ENCODE results near the gene FXYD1. TPM values are rescaled to one million over a fixed set of nuclear protein-coding genes. Genes with fewer than 3 reads are reported as not detected.

Gene FXYD1
- total and polyA plus RNA-seq, 2 of the 8 experiments (the other 6 are each of a cell fraction or from before 2014, with no cell fraction given): 1.6 to 8.1 TPM

GRCh38 chr19:35093430-35093829, 45.2 kb upstream of the FXYD1 start:
- no peak overlapping the region for H2AFZ ChIP-seq (ENCODE audit: low read length)
- no peak overlapping the region for H3K23ac ChIP-seq (ENCODE audit: insufficient read length)
- H3K56ac ChIP-seq (replicated peaks; ENCODE audit: insufficient read length, low read depth, low read length): no peak overlapping the region
- H3K79me1 ChIP-seq (ENCODE audit: low read depth, low read length): no peaks in the 10 kb centered on the region
- no peak overlapping the region for H3K27ac ChIP-seq (ENCODE audit: low read depth, low read length)
- no peak overlapping the region for H2BK120ac ChIP-seq (replicated peaks; ENCODE audit: low read depth, low read length)
- FAIRE-seq (no peak), DNase-seq (ENCODE audit: low read depth in 1 of 2, low spot score in 2 of 2) (no peak)
- CTCF ChIA-PET (ENCODE audit: partially characterized antibody): interaction anchor here (0.9 to 5.1 kb wide), 6 partner anchors 10 to 50 kb away, joined by 3 to 56 read pairs (median 6); partner anchors contain the start of gene LGI4
- H3K4me2 ChIP-seq (ENCODE audit: insufficient read depth in 1 of 2, low read depth in 2 of 2, low read length in 2 of 2): no peak overlapping the region
- H4K91ac ChIP-seq (replicated peaks; ENCODE audit: insufficient read length, low read length): no peak overlapping the region
- no peak overlapping the region for H2BK5ac ChIP-seq (ENCODE audit: low read depth, low read length)
- no peak overlapping the region for H2BK20ac ChIP-seq (ENCODE audit: low read length)
- no peak overlapping the region for H2BK15ac ChIP-seq (ENCODE audit: low read length)
- no peaks in the 10 kb centered on the region for H3K27me3 ChIP-seq (replicated peaks in 1 of 4; ENCODE audit: control insufficient read depth in 3 of 4, extremely low read depth in 1 of 4, insufficient read depth in 3 of 4, low read length in 3 of 4)
- POLR2A ChIA-PET (ENCODE audit: partially characterized antibody): interaction anchor here (1.0 kb wide), 1 partner anchor 38 kb away, joined by 3 read pairs; no protein-coding TSS in a partner anchor
- H3K14ac ChIP-seq (ENCODE audit: insufficient read length): no peak overlapping the region
- H4K8ac ChIP-seq (ENCODE audit: extremely low read depth, insufficient read depth, low read length): no peak overlapping the region
- peaks cover 3 to 9% (median 6%) of the 10 kb centered on the region in 4 experiments; a peak in 6 of 7 replicates for H3K4me1 ChIP-seq (replicated peaks in 1 of 4; ENCODE audit: control insufficient read depth in 3 of 4, insufficient read depth in 4 of 4, low read length in 3 of 4)
- H3K9me3 ChIP-seq (ENCODE audit: insufficient read depth in 2 of 2, low read depth in 1 of 2, low read length in 1 of 2): no peaks in the 10 kb centered on the region
- no peaks in the 10 kb centered on the region for H3K79me2 ChIP-seq (ENCODE audit: control insufficient read depth in 1 of 2, insufficient read depth in 2 of 2, low read length in 2 of 2)
- H3K4me3 ChIP-seq (ENCODE audit: extremely low read depth in 1 of 4, insufficient read depth in 2 of 4, low read depth in 3 of 4, low read length in 4 of 4): no peak overlapping the region
- H3K9ac ChIP-seq (replicated peaks in 1 of 4; ENCODE audit: extremely low read depth in 1 of 4, low read depth in 3 of 4, low read length in 3 of 4): no peak overlapping the region
- no peak overlapping the region; the same call in 1 of the 2 replicates for H2AK5ac ChIP-seq (ENCODE audit: low read depth, low read length)
- no peak overlapping the region for H3K18ac ChIP-seq (ENCODE audit: extremely low read depth, low read length)
- 96% methylated on average over 5 of the region's 5 CpGs; no CpG with 5 or more reads in 1 of the 2 experiments for WGBS, 2 experiments (ENCODE audit: extremely low coverage in 1 of 2, insufficient coverage in 1 of 2, insufficient read length in 1 of 2, insufficient replicate concordance in 2 of 2, low coverage in 1 of 2, low lambda C conversion rate in 2 of 2, missing lambda C conversion rate in 1 of 2)
- TF ChIP-seq RBBP5 (IDR thresholded peaks at IDR 0.05; ENCODE audit: borderline replicate concordance, low read depth, low read length) (no peak), KDM5A (IDR thresholded peaks at IDR 0.05; ENCODE audit: low read length) (no peak), SIX5 (IDR thresholded peaks at IDR 0.05; ENCODE audit: low read depth, low read length) (no peak), SIRT6 (IDR thresholded peaks at IDR 0.05; ENCODE audit: low read length) (no peak)
- H3K4ac ChIP-seq (replicated peaks; ENCODE audit: insufficient read length, low read depth, low read length): no peak overlapping the region
- no peaks in the 10 kb centered on the region for H3K36me3 ChIP-seq (ENCODE audit: control insufficient read depth in 2 of 4, insufficient read depth in 4 of 4, low read length in 3 of 4)
- H4K20me1 ChIP-seq (replicated peaks in 1 of 2; ENCODE audit: control insufficient read depth in 1 of 2, insufficient read depth in 2 of 2, low read length in 2 of 2): no peaks in the 10 kb centered on the region
- peaks cover 5% of the 10 kb centered on the region; the same call in 1 of the 2 replicates for H3K23me2 ChIP-seq (ENCODE audit: low read depth, low read length)
- H4K5ac ChIP-seq (ENCODE audit: insufficient read length, low read depth, low read length): no peak overlapping the region
- no peak overlapping the region for H2BK12ac ChIP-seq (ENCODE audit: low read depth, low read length)

Measured in H1 (cell line).